GM18505 (cell line): Measurements from ENCODE around the gene SMIM15.

ENCODE experiments used
- ATAC-seq: cut with Tn5 transposase; IDR thresholded peaks from one replicate; pipeline ENCODE4 v1.9.1; 2021; ENCODE audit not compliant: unreplicated experiment
- POLR2A ChIP-seq: IDR thresholded peaks from 4 replicates; pipeline ENCODE4 v1.6.1; 2011; ENCODE audit warnings: borderline replicate concordance; ENCODE audit not compliant: insufficient read depth, insufficient read length; ENCODE audit errors: extremely low read depth

SMIM15 gene

DNA sequence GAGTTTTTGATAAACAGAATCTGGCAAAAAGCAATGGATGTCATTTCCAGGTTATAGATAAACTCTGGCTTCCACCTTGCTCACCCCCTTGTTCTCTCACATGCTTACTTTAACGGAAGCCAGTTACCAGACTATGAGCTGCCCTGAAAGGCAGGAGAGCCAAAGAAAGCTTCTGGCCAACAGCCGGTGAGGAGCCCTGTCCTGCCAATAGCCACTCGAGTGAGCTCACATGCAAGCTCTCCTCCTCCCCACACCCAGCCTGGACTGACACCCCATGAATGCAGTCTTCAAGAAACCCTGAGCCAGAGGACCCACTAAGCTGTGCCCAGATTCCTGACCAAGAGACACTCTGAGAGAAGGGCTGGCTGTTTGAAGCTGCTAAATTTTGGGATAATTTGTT lies 14.4 kb upstream of the SMIM15 start:
- TF ChIP-seq POLR2A = no peak
- ATAC-seq = no peak

DNA sequence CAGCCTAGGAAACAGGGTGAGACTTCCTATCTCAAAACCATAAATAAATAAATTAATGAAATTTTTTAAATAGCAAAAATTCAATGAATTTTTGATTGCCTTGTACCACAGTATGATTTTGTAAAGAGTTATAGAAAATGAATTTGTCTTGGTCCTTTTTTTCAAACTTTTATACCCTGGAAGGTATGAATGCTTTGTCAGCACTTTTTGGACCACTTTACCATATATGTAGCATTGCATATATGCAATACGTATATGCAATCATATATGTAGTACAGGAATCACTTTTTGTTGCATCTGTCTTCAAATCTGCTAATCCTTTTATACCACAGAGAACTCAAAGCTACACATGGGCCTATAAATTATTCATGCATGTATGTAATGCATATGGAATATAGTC lies 9.2 kb upstream of the SMIM15 start:
- ATAC-seq = no peak

DNA sequence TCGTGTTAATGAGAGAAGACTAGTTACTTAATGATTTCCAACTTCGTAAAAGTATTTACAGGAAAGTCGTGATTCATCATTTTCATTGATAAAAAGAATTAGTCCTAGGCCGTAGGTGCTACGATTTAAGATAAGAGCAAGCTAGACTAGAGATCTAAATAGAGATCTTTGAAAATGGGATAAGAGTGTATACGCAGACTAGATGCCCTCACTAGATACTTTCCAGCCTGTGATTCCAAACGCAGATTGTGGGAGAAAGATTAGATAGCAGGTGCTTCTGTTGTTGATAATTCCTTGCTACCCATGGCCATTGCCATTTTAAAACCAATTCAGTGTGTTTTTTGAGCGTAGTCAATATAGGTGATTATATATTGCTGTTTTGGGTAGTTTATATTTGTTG lies 6.7 kb upstream of the SMIM15 start:
- no peak for ATAC-seq
- TF ChIP-seq POLR2A = no peak

More for the DNA sequence above, 9.2 kb upstream of the SMIM15 start:
- TF ChIP-seq POLR2A = no peak

DNA sequence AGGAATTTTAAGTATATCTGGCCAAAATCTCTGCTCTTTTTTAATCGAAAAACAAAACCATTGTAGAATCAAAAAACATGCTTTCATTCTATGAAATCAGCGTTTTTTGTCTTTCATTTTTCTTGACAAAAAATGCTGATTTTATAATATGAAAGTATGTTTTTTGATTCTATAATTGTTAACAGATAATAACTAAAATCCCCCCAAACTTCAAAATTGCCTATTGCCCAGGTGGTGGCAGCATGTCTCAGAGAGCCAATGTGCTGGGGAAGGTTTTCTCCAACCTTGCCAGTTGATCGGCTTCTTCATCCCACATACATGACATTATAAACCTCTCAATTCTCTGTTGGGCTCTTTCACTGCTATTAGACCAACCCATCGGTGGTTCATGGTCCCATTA lies 5.1 kb upstream of the SMIM15 start:
- no peak for ATAC-seq
- TF ChIP-seq POLR2A = no peak

DNA sequence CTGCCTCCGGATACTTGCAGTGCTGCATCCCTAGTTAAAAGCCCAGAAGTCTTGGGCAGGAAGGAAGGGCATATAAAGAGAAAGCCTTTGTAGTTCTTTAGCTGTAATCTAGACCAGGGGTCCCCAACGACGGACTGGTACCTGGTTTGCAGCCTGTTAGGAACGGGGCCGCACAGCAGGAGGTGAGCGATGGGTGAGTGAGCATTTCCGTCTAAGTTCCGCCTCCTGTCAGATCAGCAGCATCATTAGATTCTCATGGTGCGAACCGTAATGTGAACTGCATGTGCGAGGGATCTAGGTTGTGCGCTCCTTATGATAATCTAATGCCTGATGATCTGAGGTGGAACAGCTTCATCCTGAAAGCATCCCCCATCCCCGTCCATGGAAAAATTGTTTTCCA lies 1.6 kb upstream of the SMIM15 start:
- TF ChIP-seq POLR2A = no peak
- ATAC-seq = no peak

DNA sequence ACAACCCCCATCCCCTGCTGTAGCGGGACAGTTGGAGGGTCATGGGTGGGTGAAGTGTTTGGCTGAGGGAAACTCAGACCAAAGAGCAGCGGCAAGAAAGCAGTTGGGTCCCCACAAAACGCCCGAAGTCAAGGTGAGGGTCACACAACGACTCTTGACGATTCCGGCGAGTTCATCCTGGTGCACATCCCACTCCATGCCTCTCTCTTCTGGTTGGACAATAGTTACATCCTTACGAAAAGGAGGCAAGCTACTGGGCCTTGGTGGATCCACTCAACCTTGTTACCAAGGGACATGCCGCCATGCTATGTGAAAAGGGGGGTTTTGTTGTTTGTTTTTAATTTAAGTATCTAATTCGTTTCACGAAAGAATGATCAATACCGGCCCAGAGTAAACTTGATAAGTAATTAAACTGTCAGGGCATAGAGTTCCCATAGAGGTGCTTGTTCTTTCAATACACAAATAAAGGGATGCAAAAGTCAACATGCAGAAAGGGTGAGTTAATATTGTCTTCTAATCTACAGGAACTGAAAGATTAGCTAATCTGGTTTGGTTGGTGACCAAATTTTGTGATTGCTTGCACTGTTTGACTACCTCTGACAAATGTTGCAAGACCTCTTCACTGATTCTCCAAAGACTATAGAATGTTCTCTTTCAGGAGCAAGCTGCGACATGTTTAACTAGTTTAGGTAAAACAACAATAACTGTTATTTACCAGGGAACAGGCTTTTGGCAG lies 732 bp upstream of the SMIM15 start:
- no peak for TF ChIP-seq POLR2A
- ATAC-seq = no peak

DNA sequence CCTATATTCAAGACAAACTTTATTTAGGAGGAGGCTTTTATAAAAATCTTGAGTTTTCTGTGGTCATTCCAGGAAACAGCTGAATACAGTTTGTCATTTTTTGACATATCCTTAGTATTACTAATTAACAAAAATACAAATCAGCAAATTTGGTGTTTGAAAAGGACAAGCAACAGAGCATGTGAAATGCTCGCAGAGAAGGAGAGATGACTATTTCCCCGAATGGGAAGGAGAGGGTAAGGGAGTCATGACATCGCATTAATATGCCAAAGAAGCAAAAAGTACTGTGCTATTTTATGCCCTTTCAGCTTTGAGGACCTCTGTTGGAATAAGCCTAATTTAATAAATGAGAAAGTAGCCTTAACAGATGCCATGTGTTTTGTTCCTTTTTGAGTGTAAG lies 1.8 kb downstream of the SMIM15 start:
- no peak for TF ChIP-seq POLR2A
- no peak for ATAC-seq

DNA sequence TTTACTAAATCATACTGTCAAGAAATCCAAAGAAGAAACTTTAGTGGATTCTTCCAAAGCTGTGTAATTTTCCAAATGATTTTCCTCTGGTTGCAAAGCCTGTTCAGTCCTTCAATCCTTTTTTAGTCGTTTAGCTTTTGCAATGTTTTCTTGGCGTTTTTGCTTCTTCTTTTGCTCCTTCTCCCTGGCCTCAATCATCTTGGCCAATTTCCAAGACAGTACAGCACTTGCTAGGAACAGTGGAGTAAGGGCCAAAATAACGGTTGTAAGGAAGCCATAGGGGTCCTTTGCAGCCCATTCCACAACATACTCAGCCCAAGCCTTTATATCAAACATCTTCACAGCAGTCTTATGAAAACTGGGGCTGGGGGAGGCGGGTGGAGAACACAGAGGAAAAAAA lies 2.4 kb downstream of the SMIM15 start:
- no peak for TF ChIP-seq POLR2A
- no peak for ATAC-seq

DNA sequence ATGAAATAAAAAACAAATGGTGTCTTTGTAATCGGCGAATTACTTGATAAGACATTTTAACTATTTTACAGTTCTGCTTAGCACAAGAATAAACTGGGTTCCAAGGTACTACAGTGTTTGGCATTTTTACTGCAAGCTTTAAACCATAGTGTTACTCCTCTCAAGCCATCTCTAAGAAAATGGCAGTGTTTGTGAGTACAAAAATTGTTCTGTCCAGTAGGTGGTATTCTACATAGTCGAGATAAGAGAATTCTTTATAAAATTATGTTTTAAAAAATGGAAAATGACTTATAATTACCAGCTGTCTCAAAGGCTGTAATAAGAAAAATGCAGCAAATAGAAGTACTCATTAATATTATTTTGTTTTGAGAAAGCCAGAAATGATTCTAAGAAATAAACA lies 3.2 kb downstream of the SMIM15 start:
- ATAC-seq = no peak
- no peak for TF ChIP-seq POLR2A

DNA sequence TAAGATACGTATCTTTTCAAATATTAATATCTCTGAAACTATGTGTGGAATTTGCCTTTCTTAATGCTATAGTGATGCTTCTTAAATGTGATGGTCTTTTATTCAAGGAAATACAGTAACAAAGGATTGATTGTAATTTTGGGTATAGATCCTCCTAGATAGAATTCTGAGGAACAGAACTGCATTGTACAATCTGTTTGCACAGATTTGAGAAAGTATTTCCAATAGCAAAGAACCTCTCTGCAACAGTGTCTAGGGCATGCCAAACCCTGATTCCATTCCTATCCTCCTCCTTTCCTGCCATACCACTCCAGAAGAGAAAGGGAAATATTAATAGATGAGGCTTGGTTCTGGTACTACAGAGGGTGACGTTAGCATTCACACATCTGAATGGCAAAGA lies 10.4 kb downstream of the SMIM15 start:
- no peak for TF ChIP-seq POLR2A
- ATAC-seq = no peak

DNA sequence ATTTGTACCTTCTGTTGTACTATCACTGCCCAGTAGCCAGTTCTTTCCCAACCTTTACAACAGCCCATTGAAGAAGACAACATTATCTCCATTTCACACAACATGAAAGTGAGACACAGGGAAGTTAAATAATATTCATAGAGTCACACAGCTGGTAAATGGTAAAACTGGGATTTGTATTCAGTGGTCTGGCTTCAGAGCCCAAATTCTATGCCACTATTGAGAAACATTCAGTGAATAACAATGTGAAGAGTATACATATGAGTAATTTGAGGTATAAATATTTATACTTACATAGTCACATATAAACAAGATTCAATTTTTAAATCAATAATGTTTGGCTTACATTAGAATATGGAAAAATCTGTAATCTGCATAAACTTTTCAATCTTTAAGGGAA lies 13.8 kb downstream of the SMIM15 start:
- no peak for ATAC-seq
- no peak for TF ChIP-seq POLR2A

DNA sequence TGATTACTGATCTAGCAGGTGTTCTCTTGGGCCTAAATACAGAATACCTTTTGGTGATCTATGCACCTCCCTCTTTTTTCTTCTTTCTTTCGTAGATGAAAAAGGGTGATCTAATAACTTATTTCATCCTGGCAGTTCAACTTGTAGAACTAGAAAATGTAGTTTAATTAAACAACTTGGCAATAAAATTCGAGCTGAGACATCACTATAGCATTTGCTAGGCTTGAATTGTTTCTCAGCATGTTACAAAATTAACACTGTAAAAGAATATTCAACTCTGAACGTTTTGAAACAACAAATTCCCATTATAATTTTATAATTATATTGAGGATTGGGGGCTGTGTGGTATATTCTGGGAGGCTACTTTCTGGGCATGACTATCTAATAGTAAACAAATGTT lies 19.5 kb downstream of the SMIM15 start:
- no peak for ATAC-seq
- no peak for TF ChIP-seq POLR2A

DNA sequence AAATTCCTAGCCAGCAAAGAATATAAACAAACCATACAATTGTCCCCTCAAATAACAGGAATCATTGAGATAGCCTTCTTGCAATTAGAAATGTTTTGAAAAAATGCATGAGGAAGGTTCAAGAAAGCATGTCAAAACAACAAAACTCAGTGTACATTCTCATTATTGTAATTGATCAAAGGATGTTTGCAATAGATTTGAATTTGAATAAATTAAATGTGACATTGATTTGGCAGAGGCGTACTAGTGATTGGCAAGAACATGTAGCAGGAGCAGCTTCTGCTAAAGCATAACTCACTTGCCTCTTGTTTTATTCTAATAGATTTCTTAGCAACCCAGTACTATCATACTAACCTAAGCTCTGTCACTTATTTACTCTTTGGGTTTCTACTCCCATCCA lies 19.9 kb downstream of the SMIM15 start:
- no peak for ATAC-seq
- no peak for TF ChIP-seq POLR2A

DNA sequence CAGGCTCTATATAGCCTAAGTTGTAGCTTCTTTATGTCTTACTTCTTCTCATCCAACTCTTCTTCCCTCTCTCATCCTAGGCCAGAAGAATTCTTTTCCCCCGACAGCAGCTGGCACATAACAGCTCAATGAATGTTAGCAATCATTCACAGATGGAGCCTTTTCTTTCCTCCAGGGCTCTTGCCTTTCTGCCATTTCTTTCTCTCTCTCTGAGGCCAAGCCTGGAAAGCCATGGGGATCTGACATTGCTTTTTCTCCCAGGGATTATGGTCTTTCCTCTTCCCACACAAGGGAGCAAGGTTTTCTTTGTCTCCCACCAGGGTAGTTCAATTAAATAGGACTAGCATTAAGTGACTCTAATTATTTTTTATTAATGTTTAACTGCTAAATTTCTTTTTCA lies 20.5 kb downstream of the SMIM15 start:
- no peak for TF ChIP-seq POLR2A
- ATAC-seq = no peak

DNA sequence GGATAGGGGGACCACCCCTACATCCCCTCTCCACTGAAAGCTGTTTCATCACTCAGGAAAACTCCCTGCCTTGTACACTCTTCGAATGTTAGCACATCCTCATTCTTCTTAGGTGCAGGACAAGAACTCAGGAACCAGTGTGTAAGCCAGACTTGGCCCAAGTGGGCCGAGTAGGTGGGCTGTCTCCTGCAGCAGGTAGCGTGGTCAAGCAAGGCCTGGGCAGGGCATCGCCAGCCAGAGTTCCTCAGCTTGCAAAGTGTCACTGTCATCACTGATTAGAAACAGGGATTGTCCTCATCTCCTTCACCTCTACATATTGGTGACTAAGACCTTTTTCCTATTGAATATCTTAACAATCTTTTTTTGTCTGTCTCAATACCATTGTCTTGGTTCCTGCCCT lies 22.3 kb downstream of the SMIM15 start:
- TF ChIP-seq POLR2A = no peak
- ATAC-seq = no peak
